Measurements from ENCODE around the gene IGFBPL1. TPM values are rescaled to one million over a fixed set of nuclear protein-coding genes. Genes with fewer than 3 reads are reported as not detected.
A peak's percentile ranks its signal among the peaks of the same experiment; 100 is the strongest.
"Not testable (repeated sequence)": the region's sequence is repeated elsewhere in the genome, so short reads cannot be mapped to it uniquely, and the experiment has no call there.

The IGFBPL1 gene
- total RNA-seq, 1 experiment from 2014 or later, result 2.1 TPM

DNA sequence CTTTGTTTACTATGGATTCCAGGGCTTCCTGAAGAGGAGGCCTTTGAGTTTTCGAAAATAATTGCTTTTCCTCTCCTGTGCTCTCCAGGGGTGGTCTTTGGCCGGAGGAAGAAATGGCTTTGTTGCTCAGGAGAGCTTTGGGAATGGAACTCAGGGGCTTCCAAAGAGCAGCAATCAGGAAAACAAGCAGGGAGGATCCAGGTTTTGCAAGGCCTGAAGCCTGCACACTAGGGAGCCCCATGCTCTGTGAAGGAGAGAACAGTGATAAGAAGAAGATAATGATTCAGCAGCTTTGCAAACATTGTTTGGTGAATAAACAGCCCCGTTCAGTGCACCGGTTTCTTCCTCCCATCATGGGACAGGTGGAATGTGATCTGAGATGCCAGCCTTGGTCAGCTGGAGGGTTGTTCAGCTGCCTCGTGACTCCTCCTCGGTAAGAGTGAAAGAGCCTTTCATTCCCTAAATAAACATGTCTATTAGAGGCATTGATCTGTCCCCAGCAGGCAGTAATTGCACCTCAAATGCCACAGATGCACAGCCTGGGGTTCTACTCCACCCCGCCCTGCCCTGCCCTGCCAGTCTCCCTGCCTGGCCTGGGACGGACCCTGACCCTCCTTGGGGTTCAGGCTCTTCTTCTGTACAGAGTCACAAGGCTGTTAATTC lies 43.3 kb downstream of the IGFBPL1 start:
- no peak for DNase-seq (ENCODE audit: extremely low read depth, low read depth)

- DNase-seq (ENCODE audit: extremely low read depth, low read depth), result no peak
Observed at GRCh38 chr9:38380230-38380871, 43.9 kb downstream of the IGFBPL1 start.

GRCh38 chr9:38377336-38378083 lies 46.7 kb downstream of the IGFBPL1 start:
- not testable (repeated sequence) for DNase-seq (ENCODE audit: extremely low read depth, low read depth)

DNA sequence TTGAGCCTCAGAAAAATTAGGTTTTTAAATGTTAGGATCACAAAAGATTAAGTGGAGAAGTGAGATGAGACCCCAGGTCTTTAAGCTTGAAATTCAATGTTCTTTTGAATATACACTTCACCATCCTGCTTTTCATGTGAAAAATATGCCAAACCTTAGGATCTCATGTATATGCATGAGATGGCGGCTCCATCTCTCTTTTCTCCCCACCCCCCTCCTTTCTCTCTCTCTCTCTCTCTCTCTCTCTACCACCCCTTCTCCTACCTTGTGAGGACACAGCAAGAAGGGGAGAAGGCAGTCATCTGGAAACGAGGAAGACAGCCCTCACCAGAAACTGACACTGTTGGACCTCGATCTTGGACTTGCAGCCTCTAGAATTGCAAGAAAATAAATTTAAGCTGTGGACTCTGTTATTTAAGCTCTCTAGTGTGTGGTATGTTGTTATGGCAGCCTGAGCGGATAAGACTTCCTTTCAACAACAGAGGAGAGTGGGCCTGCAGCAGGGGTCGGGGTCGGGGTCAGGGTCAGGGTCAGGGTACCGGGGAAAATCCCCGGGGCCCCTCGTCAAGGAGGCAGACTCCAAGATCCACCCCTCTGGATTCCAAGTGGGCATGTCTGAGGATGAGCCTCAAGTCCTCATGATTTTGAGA lies 48.1 kb downstream of the IGFBPL1 start:
- DNase-seq (ENCODE audit: extremely low read depth, low read depth), result no peak

- DNase-seq (ENCODE audit: extremely low read depth, low read depth), result no peak
Observed at GRCh38 chr9:38375572-38375963, 48.7 kb downstream of the IGFBPL1 start.

GRCh38 chr9:38374847-38375571 lies 49.2 kb downstream of the IGFBPL1 start:
- DNase-seq (ENCODE audit: extremely low read depth, low read depth), result no peak

DNA sequence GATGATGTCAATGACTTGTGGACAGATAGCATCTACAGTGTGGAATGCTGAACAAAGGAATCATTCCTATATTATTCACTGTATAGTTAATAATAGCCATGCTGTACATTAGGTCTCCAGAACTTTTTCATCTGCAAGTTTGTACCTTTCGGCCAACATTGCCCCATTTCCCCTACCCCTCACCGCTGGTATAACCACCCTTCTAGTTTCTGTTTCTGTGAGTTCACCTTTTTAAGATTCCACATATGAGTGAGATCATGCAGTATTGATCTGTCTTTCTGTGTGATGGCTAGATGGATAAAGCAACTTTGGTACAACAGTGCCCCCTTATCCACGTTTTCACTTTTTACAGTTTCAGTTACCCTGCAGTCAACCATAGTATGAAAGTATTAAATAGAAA lies 50.6 kb downstream of the IGFBPL1 start:
- DNase-seq (ENCODE audit: extremely low read depth, low read depth), result no peak

GRCh38 chr9:38372762-38373619 lies 51.3 kb downstream of the IGFBPL1 start:
- no peak for DNase-seq (ENCODE audit: extremely low read depth, low read depth)

- peak; percentile 14 for DNase-seq (ENCODE audit: extremely low read depth, low read depth)
Observed at GRCh38 chr9:38371495-38371894, 52.8 kb downstream of the IGFBPL1 start.

GRCh38 chr9:38370176-38370575 lies 54.1 kb downstream of the IGFBPL1 start:
- no peak for DNase-seq (ENCODE audit: extremely low read depth, low read depth)

GRCh38 chr9:38368731-38369130 lies 55.5 kb downstream of the IGFBPL1 start:
- no peak for DNase-seq (ENCODE audit: extremely low read depth, low read depth)

DNA sequence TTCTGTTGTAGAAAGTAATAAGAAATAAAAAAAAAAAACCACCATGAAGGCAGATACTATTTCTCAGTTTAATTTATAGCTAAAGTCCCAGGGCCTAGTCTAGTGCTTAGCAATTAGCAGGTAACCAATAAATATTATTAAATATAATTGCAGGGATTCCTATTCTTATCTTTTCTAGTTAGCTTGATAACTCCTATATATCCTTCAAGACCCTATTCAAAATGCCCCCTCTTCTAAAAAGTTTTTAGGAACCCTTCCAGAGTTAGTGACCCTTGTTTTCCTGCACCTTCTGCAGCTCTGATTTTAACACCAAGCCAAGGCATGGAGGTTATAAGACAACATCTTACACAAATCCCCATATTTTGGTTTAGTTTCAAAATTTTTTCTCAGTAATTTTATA lies 56.4 kb downstream of the IGFBPL1 start:
- DNase-seq (ENCODE audit: extremely low read depth, low read depth), result no peak

- DNase-seq (ENCODE audit: extremely low read depth, low read depth), result no peak
Observed at GRCh38 chr9:38363589-38363925, 60.7 kb downstream of the IGFBPL1 start.

GRCh38 chr9:38362852-38363588 lies 61.2 kb downstream of the IGFBPL1 start:
- peak; percentile 37 for DNase-seq (ENCODE audit: extremely low read depth, low read depth)

- no peak for DNase-seq (ENCODE audit: extremely low read depth, low read depth)
Observed at GRCh38 chr9:38361473-38361850, 62.8 kb downstream of the IGFBPL1 start.

GRCh38 chr9:38360839-38361472 lies 63.3 kb downstream of the IGFBPL1 start:
- no peak for DNase-seq (ENCODE audit: extremely low read depth, low read depth)

DNA sequence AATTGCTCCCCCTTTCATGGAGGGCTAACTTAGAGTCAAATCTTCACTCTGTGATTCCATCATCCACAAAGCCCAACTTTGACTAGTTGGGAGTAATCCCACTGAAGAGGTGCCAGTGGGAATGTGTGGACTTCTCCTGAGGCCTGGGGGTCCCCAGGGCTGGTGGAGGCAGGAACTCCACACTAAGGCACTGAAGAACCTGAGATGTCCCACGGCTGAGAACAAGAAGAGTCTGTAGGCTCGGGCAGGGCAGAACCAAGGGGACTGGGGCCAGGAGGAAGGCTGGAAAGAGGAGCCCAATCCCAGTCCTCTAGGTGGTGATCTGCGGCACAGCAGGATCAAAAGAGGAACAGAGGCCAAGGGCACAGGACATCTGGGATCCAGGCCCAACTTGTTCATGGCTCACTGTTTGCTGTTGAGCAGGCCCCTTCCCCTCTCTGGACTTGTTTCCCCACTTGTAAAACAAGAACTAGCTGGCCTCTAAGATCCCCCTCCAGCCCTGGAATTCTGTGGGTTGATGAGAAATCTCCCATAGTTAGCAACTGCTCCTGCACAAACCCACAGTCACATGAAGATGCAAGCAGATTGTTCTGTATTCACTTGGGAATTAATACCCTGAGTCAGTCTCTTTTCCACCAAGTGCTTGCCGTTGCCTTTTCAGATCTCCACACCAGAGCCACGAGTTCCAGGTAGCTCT lies 64.4 kb downstream of the IGFBPL1 start:
- no peak for DNase-seq (ENCODE audit: extremely low read depth, low read depth)

DNA sequence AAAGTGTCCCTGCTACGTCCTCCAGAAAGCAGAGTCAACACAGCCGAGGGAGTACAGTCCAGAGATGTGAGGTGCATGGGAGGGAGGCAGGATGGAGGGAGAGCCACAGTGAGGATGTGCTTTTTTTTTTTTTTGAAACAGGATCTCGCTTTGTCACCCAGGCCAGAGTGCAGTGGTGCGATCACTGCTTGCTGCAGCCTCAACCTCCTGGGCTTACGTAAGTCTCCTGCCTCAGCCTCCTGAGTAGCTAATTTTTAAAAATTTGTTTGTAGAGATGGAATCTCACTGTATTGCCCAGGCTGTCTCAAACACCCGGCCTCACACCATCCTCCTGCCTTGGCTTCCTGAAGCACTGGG lies 65.0 kb downstream of the IGFBPL1 start:
- no peak for DNase-seq (ENCODE audit: extremely low read depth, low read depth)

All from NCI-H460 (cell line).